GM18870 (cell line): ENCODE measurements around the gene ACAP1.

Experiments used
- ATAC-seq: cut with Tn5 transposase; IDR thresholded peaks from one replicate; pipeline ENCODE4 v1.9.1; 2021; ENCODE audit warnings: moderate library complexity; ENCODE audit not compliant: unreplicated experiment

Gene ACAP1

GRCh38 chr17:7336240-7337175 is at the start of gene ACAP1:
Gene ACAP1 (plus strand): TSS chr17:7336529. CDS start chr17:7336735, 206 bp downstream.
- no peak for ATAC-seq

GRCh38 chr17:7289256-7290032 is 46.9 kb upstream of the ACAP1 start:
- ATAC-seq: no peak

GRCh38 chr17:7290166-7290565 is 46.2 kb upstream of the ACAP1 start:
- ATAC-seq: no peak

GRCh38 chr17:7290685-7291084 is 45.6 kb upstream of the ACAP1 start:
- no peak for ATAC-seq

GRCh38 chr17:7292194-7292593 is 44.1 kb upstream of the ACAP1 start:
- no peak for ATAC-seq

GRCh38 chr17:7292729-7293128 is 43.6 kb upstream of the ACAP1 start:
- no peak for ATAC-seq

GRCh38 chr17:7293159-7293558 is 43.2 kb upstream of the ACAP1 start:
- no peak for ATAC-seq

GRCh38 chr17:7293816-7294613 is 42.3 kb upstream of the ACAP1 start:
- no peak for ATAC-seq

- ATAC-seq: no peak
Observed at GRCh38 chr17:7294614-7295153, 41.6 kb upstream of the ACAP1 start, which contains the start of gene YBX2. Gene YBX2 (minus strand): TSS chr17:7294639. CDS start chr17:7294500, 139 bp downstream.

GRCh38 chr17:7295230-7296180 is 40.8 kb upstream of the ACAP1 start:
- ATAC-seq: no peak

- ATAC-seq: no peak
Observed at GRCh38 chr17:7296189-7296861, 40.0 kb upstream of the ACAP1 start.

GRCh38 chr17:7304179-7304578 is 32.1 kb upstream of the ACAP1 start:
- ATAC-seq: no peak

GRCh38 chr17:7306911-7307685 is 29.2 kb upstream of the ACAP1 start, which contains the start of gene EIF5A:
Gene EIF5A (plus strand): TSS chr17:7307628. CDS start chr17:7309636, 2,008 bp downstream.
- peak; percentile 73 for ATAC-seq

- no peak for ATAC-seq
Observed at GRCh38 chr17:7307686-7308624, 28.4 kb upstream of the ACAP1 start.

GRCh38 chr17:7308625-7309433 is 27.5 kb upstream of the ACAP1 start:
- ATAC-seq: no peak

GRCh38 chr17:7309628-7310027 is 26.7 kb upstream of the ACAP1 start:
- ATAC-seq: no peak
